Measurements from ENCODE around the gene SPTBN4. TPM values are rescaled to one million over a fixed set of nuclear protein-coding genes. Genes with fewer than 3 reads are reported as not detected.

SPTBN4 gene
- total and polyA plus RNA-seq, 10 of the 15 experiments (the other 5 are each of a cell fraction or from before 2014, with no cell fraction given), result 0.04 to 1.1 (median 0.34) TPM; not detected in 1

DNA sequence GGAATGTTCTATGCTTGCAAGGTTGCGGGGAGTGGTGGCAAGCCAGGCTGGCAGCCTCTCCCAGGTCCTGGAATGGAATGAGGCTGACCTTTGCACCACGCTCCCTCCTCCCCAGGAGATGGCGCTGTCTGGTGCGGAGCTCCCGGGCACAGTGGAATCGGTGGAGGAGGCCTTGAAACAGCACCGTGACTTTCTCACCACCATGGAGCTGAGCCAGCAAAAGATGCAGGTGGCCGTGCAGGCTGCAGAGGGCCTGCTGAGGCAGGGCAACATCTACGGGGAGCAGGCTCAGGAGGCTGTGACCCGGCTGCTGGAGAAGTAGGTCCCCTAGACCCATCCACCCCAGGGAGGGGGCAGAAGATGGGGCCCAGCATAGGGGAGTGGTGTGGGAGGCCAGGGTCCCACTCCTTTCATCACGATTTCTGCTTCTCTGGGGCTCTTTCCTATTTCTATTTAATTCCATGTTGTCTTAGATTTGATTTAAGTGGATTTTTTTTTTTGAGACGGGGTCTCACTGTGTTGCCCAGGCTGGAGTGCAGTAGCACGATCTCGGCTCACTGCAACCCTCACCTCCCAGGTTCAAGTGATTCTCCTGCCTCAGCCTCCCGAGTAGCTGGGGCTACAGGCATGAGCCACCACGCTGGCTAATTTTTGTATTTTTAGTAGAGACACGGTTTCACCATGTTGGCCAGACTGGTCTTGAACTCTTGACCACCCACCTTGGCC lies 56.7 kb downstream of the SPTBN4 start (continued):
- TF ChIP-seq TAF1 (IDR thresholded peaks at IDR 0.05; ENCODE audit: borderline replicate concordance, low read depth, low read length) (no peak), JUNB (IDR thresholded peaks at IDR 0.05) (no peak)
- TF ChIP-seq, protein P1, sequence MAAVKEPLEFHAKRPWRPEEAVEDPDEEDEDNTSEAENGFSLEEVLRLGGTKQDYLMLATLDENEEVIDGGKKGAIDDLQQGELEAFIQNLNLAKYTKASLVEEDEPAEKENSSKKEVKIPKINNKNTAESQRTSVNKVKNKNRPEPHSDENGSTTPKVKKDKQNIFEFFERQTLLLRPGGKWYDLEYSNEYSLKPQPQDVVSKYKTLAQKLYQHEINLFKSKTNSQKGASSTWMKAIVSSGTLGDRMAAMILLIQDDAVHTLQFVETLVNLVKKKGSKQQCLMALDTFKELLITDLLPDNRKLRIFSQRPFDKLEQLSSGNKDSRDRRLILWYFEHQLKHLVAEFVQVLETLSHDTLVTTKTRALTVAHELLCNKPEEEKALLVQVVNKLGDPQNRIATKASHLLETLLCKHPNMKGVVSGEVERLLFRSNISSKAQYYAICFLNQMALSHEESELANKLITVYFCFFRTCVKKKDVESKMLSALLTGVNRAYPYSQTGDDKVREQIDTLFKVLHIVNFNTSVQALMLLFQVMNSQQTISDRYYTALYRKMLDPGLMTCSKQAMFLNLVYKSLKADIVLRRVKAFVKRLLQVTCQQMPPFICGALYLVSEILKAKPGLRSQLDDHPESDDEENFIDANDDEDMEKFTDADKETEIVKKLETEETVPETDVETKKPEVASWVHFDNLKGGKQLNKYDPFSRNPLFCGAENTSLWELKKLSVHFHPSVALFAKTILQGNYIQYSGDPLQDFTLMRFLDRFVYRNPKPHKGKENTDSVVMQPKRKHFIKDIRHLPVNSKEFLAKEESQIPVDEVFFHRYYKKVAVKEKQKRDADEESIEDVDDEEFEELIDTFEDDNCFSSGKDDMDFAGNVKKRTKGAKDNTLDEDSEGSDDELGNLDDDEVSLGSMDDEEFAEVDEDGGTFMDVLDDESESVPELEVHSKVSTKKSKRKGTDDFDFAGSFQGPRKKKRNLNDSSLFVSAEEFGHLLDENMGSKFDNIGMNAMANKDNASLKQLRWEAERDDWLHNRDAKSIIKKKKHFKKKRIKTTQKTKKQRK (IDR thresholded peaks at IDR 0.05; ENCODE audit: low read depth, low read length), result no peak
- TF ChIP-seq, protein P2, sequence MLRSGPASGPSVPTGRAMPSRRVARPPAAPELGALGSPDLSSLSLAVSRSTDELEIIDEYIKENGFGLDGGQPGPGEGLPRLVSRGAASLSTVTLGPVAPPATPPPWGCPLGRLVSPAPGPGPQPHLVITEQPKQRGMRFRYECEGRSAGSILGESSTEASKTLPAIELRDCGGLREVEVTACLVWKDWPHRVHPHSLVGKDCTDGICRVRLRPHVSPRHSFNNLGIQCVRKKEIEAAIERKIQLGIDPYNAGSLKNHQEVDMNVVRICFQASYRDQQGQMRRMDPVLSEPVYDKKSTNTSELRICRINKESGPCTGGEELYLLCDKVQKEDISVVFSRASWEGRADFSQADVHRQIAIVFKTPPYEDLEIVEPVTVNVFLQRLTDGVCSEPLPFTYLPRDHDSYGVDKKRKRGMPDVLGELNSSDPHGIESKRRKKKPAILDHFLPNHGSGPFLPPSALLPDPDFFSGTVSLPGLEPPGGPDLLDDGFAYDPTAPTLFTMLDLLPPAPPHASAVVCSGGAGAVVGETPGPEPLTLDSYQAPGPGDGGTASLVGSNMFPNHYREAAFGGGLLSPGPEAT (IDR thresholded peaks at IDR 0.05; ENCODE audit: low read depth), result no peak

DNA sequence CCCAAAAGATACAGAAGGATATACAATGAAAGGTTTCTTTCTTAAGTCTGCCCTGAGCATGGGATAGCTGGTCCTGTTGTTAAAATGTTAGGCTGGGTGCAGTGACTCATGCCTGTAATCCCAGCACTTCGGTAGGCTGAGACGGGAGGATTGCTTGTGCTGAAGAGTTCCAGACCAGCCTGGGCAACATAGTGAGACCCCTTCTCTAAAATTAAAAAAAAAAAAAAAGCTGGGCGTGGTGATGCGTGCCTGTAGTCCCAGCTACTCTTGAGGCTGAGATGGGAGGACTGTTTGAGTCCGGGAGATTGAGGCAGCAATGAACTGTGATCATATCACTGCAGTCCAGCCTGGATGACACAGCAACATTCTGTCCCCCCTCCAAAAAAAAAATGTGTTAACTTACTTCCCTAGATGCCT lies 57.3 kb downstream of the SPTBN4 start:
- 55% methylated on average over 5 of the region's 5 CpGs for WGBS (ENCODE audit: insufficient coverage, insufficient replicate concordance, low lambda C conversion rate, missing lambda C conversion rate)
- RAD21 ChIA-PET (ENCODE audit: unreplicated experiment), result interaction anchor here (1.0 to 2.2 kb wide), 3 partner anchors 46 to 103 kb away, joined by 3 to 7 read pairs (median 4); no protein-coding TSS in a partner anchor
- H4K20me1 ChIP-seq (ENCODE audit: control insufficient read depth, insufficient read depth), result no peaks in the 10 kb centered on the region
- POLR2A ChIA-PET, result no interaction called here
- BruUV-seq (replicated peaks), result no TSS peak
- no peak overlapping the region for H3K4me3 ChIP-seq
- H3K79me2 ChIP-seq (ENCODE audit: control insufficient read depth, insufficient read depth, low read length), result no peaks in the 10 kb centered on the region
- in situ Hi-C loops (cut with MboI), result no loop called here
- intact Hi-C loops (cut with micrococcal nuclease; ENCODE audit: unreplicated experiment), result loop anchor here (5.0 kb wide), 1 partner anchor 217 kb away; no protein-coding TSS in a partner anchor
- H3K27ac ChIP-seq (ENCODE audit: control insufficient read depth, insufficient read depth), result no peak overlapping the region
- H3K4me2 ChIP-seq (ENCODE audit: control insufficient read depth, insufficient read depth), result no peak overlapping the region
- H3K9me3 ChIP-seq (replicated peaks; ENCODE audit: control insufficient read depth, insufficient read depth, low read length), result no peaks in the 10 kb centered on the region
- SMC1A ChIA-PET (ENCODE audit: uncharacterized antibody, unreplicated experiment), result interaction anchor here (0.6 to 1.3 kb wide), 2 partner anchors 60 to 110 kb away, joined by 3 read pairs; no protein-coding TSS in a partner anchor
- H3K27me3 ChIP-seq (replicated peaks in 1 of 2; ENCODE audit: control insufficient read depth in 2 of 2, insufficient read depth in 2 of 2, low read length in 1 of 2), result no peaks in the 10 kb centered on the region; a peak in 1 of 4 replicates
- no peak overlapping the region for H3K9ac ChIP-seq (ENCODE audit: control insufficient read depth, insufficient read depth, low read length)
- H3K36me3 ChIP-seq (ENCODE audit: control insufficient read depth in 2 of 2, insufficient read depth in 2 of 2, low read length in 1 of 2), result no peaks in the 10 kb centered on the region
- CTCF ChIA-PET, result interaction anchor here (0.6 to 2.2 kb wide), 7 partner anchors 9 to 418 kb away, joined by 3 to 13 read pairs (median 5); no protein-coding TSS in a partner anchor
- FAIRE-seq, result no peak
- DNase-seq (ENCODE audit: low read depth, low spot score), result no peak
- ATAC-seq, result no peak
- H2AFZ ChIP-seq (ENCODE audit: control insufficient read depth, low read depth, low read length), result no peak overlapping the region
- H3K4me1 ChIP-seq (ENCODE audit: control insufficient read depth, insufficient read depth, low read length), result no peaks in the 10 kb centered on the region
- TF ChIP-seq SIN3A (IDR thresholded peaks at IDR 0.05; ENCODE audit: low read depth, low read length), result no peak
- no peak for TF ChIP-seq ZNF592 (IDR thresholded peaks at IDR 0.05)
- TF ChIP-seq EED (IDR thresholded peaks at IDR 0.05; ENCODE audit: low read depth), result no peak
- TF ChIP-seq, protein P3, sequence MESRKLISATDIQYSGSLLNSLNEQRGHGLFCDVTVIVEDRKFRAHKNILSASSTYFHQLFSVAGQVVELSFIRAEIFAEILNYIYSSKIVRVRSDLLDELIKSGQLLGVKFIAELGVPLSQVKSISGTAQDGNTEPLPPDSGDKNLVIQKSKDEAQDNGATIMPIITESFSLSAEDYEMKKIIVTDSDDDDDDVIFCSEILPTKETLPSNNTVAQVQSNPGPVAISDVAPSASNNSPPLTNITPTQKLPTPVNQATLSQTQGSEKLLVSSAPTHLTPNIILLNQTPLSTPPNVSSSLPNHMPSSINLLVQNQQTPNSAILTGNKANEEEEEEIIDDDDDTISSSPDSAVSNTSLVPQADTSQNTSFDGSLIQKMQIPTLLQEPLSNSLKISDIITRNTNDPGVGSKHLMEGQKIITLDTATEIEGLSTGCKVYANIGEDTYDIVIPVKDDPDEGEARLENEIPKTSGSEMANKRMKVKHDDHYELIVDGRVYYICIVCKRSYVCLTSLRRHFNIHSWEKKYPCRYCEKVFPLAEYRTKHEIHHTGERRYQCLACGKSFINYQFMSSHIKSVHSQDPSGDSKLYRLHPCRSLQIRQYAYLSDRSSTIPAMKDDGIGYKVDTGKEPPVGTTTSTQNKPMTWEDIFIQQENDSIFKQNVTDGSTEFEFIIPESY (IDR thresholded peaks at IDR 0.05), result no peak
- TF ChIP-seq ZBED1 (IDR thresholded peaks at IDR 0.05; ENCODE audit: borderline replicate concordance), result no peak
- no peak for TF ChIP-seq IKZF2 (IDR thresholded peaks at IDR 0.05)
